Astrocyte (in vitro differentiated cells and primary cell): ENCODE data around the gene PEX5L. TPM values are rescaled to one million over a fixed set of nuclear protein-coding genes. Genes with fewer than 3 reads are reported as not detected.

Experiments used
- DNase-seq: peaks from one replicate; pipeline ENCODE4 v3.0.0-alpha.2; 2010; ENCODE audit warnings: low read depth
- FAIRE-seq: peaks from 2 replicates; lab custom pipeline; 2011; peaks lifted over from hg19 to GRCh38; lab: Jason Lieb, UNC
- H2AFZ ChIP-seq: 2 replicates; pipeline ENCODE4 v1.6.0; 2012; ENCODE audit warnings: low read depth, low read length, inconsistent platforms
- H3K27ac ChIP-seq: 2 replicates; pipeline ENCODE4 v1.5.1; 2011; ENCODE audit warnings: low read depth, low read length, inconsistent platforms
- H3K27me3 ChIP-seq: 2 replicates; pipeline ENCODE4 v1.6.0; 2011; ENCODE audit warnings: low read length, inconsistent platforms; ENCODE audit not compliant: insufficient read depth
- H3K36me3 ChIP-seq: 2 replicates; pipeline ENCODE4 v1.5.1; 2011; ENCODE audit warnings: low read length, inconsistent platforms; ENCODE audit not compliant: insufficient read depth
- H3K4me1 ChIP-seq: 2 replicates; pipeline ENCODE4 v1.5.1; 2011; ENCODE audit warnings: low read length, inconsistent platforms; ENCODE audit not compliant: insufficient read depth
- H3K4me2 ChIP-seq: 2 replicates; pipeline ENCODE4 v1.6.0; 2012; ENCODE audit warnings: low read length, inconsistent platforms
- H3K4me3 ChIP-seq: 2 replicates; pipeline ENCODE4 v1.5.1; 2011; ENCODE audit warnings: low read depth, mild to moderate bottlenecking, low read length, inconsistent platforms; ENCODE audit not compliant: insufficient read depth
- H3K79me2 ChIP-seq: 2 replicates; pipeline ENCODE4 v1.6.0; 2012; ENCODE audit warnings: mild to moderate bottlenecking, low read length, inconsistent platforms; ENCODE audit not compliant: insufficient read depth
- H3K9ac ChIP-seq: 2 replicates; pipeline ENCODE4 v1.6.0; 2012; ENCODE audit warnings: mild to moderate bottlenecking, low read length, inconsistent platforms
- H3K9me3 ChIP-seq: 2 replicates; pipeline ENCODE4 v1.5.1; 2012; ENCODE audit warnings: low read depth, mild to moderate bottlenecking, low read length, inconsistent platforms; ENCODE audit not compliant: insufficient read depth
- H4K20me1 ChIP-seq: 2 replicates; pipeline ENCODE4 v1.6.0; 2012; ENCODE audit warnings: low read length, inconsistent platforms; ENCODE audit not compliant: insufficient read depth
- H3K27ac Mint-ChIP-seq: one replicate; pipeline ENCODE4 v1.8.0; 2021; ENCODE audit warnings: mild to moderate bottlenecking, mixed read lengths; ENCODE audit not compliant: unreplicated experiment
- H3K27me3 Mint-ChIP-seq: one replicate; pipeline ENCODE4 v1.8.0; 2021; ENCODE audit warnings: low read depth, mixed read lengths; ENCODE audit not compliant: unreplicated experiment
- H3K36me3 Mint-ChIP-seq: one replicate; pipeline ENCODE4 v1.8.0; 2021; ENCODE audit warnings: low read depth, mixed read lengths; ENCODE audit not compliant: unreplicated experiment
- H3K4me1 Mint-ChIP-seq: one replicate; pipeline ENCODE4 v1.8.0; 2021; ENCODE audit warnings: low read depth, mixed read lengths; ENCODE audit not compliant: unreplicated experiment
- H3K4me3 Mint-ChIP-seq: one replicate; pipeline ENCODE4 v1.8.0; 2021; ENCODE audit warnings: mild to moderate bottlenecking, moderate library complexity, mixed read lengths; ENCODE audit not compliant: unreplicated experiment
- H3K9me3 Mint-ChIP-seq: one replicate; pipeline ENCODE4 v1.8.0; 2021; ENCODE audit warnings: mild to moderate bottlenecking, mixed read lengths; ENCODE audit not compliant: unreplicated experiment
- EZH2 ChIP-seq: IDR thresholded peaks from 2 replicates; pipeline ENCODE4 v1.6.1; 2012; ENCODE audit warnings: mild to moderate bottlenecking, low read length, inconsistent platforms; ENCODE audit not compliant: insufficient read depth
- total RNA-seq: library from RNA; stranded (reverse); gene quantifications from 2 replicates; pipeline ENCODE4 v1.2.1, GENCODE V29; 2021
- TF ChIP-seq, protein P1 (sequence below): IDR thresholded peaks from 2 replicates; pipeline ENCODE4 v1.5.1; 2011; ENCODE audit warnings: low read depth, mild to moderate bottlenecking, inconsistent platforms, low read length, moderate library complexity; ENCODE audit not compliant: insufficient read depth

Gene PEX5L
- total RNA-seq, 1 donor from 2014 or later: 0.43 TPM

DNA sequence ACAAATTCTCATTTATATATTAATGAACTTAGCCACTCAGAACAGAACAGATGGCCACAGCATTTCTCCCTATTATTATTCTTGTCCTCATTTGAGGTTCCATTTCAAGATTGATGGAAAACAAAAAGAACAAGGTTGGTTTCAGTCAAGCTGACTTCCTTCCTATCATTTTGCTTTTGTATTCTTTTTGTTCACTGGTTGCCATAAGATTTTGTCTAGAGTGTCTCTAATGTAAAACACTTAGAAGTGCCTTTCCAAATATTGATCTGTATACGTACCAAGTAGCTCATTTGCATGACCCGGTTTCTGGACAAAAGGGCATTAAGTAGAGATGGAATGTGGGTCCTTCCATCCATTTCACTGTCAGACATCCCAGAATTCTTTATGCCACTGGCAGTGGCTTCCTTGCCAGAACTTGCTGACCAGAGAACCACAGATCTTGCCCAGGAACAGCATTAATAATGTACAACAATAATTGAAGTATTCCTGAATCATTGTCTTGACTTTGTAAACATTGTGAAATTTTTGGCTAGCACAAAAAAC lies 63.8 kb downstream of the PEX5L start:
- Histone ChIP-seq H3K27ac (no peak overlapping the region), H3K36me3 (no peaks in the 10 kb centered on the region), H3K79me2 (no peaks in the 10 kb centered on the region), H3K4me2 (no peak overlapping the region), H3K9me3 (no peaks in the 10 kb centered on the region), H4K20me1 (no peaks in the 10 kb centered on the region), H3K4me3 (no peak overlapping the region), H3K4me1 (no peaks in the 10 kb centered on the region), H3K9ac (no peak overlapping the region), H2AFZ (no peak overlapping the region), H3K27me3 (no peaks in the 10 kb centered on the region)
- no peaks in the 10 kb centered on the region for H3K27me3 Mint-ChIP-seq
- no peak overlapping the region for H3K4me3 Mint-ChIP-seq
- no peaks in the 10 kb centered on the region for H3K9me3 Mint-ChIP-seq
- FAIRE-seq (no peak), DNase-seq (no peak)
- no peaks in the 10 kb centered on the region for H3K36me3 Mint-ChIP-seq
- no peak overlapping the region for H3K27ac Mint-ChIP-seq
- no peak for TF ChIP-seq EZH2
- TF ChIP-seq, protein P1, sequence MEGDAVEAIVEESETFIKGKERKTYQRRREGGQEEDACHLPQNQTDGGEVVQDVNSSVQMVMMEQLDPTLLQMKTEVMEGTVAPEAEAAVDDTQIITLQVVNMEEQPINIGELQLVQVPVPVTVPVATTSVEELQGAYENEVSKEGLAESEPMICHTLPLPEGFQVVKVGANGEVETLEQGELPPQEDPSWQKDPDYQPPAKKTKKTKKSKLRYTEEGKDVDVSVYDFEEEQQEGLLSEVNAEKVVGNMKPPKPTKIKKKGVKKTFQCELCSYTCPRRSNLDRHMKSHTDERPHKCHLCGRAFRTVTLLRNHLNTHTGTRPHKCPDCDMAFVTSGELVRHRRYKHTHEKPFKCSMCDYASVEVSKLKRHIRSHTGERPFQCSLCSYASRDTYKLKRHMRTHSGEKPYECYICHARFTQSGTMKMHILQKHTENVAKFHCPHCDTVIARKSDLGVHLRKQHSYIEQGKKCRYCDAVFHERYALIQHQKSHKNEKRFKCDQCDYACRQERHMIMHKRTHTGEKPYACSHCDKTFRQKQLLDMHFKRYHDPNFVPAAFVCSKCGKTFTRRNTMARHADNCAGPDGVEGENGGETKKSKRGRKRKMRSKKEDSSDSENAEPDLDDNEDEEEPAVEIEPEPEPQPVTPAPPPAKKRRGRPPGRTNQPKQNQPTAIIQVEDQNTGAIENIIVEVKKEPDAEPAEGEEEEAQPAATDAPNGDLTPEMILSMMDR: no peak
- H3K4me1 Mint-ChIP-seq: peaks cover 6% of the 10 kb centered on the region

DNA sequence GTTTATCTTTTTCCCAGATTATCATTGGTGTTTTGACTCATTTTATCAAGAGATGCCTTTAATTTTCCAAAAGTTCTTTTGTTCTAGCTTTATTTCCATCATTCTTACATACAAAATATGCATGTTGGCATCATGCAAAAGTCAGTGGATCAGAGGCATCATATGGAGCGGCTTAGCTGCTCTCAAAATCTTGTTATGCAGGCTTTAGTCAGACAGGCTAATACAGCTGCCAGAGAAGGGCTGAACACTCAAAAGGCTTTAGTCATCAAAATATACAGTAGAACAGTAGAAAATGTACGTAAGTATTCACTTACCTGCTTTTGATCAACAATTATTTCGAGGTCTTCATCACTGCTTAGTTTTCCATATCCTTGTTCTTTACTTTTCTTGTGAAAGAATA lies 65.5 kb downstream of the PEX5L start:
- Histone ChIP-seq H3K9me3 (no peaks in the 10 kb centered on the region), H2AFZ (no peak overlapping the region), H4K20me1 (no peaks in the 10 kb centered on the region), H3K27ac (no peak overlapping the region), H3K9ac (no peak overlapping the region), H3K4me1 (no peaks in the 10 kb centered on the region), H3K27me3 (no peaks in the 10 kb centered on the region), H3K4me3 (no peak overlapping the region), H3K79me2 (no peaks in the 10 kb centered on the region), H3K4me2 (no peak overlapping the region), H3K36me3 (no peaks in the 10 kb centered on the region)
- H3K4me1 Mint-ChIP-seq: peaks cover 8% of the 10 kb centered on the region
- DNase-seq (no peak), FAIRE-seq (no peak)
- no peak for TF ChIP-seq EZH2
- TF ChIP-seq, protein P1: no peak
- no peaks in the 10 kb centered on the region for H3K36me3 Mint-ChIP-seq
- no peaks in the 10 kb centered on the region for H3K27me3 Mint-ChIP-seq
- H3K9me3 Mint-ChIP-seq: no peaks in the 10 kb centered on the region
- no peak overlapping the region for H3K4me3 Mint-ChIP-seq
- H3K27ac Mint-ChIP-seq: no peak overlapping the region

DNA sequence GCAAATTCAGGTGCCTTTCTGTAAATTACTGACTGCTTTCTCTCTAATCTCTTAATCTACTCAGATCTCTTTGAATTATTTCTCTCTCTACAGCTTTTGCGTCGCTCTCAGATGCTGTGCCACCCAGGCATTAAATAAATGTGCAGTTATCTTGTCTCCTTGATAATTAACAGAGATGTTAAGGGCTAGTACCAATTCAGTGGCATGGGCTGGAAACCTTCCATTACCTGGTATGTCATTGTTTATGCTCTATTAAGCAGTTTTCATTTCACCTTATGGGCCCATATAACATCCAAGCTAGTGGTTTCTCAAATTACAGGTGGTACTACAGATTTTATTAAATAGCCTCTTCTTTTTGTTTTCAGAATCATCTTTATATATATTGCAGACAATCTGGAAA lies 66.0 kb downstream of the PEX5L start:
- no peak for FAIRE-seq

More for the DNA sequence above, 66.0 kb downstream of the PEX5L start:
- Mint-ChIP-seq H3K27ac (no peak overlapping the region), H3K27me3 (no peaks in the 10 kb centered on the region), H3K4me1 (peaks cover 8% of the 10 kb centered on the region), H3K9me3 (no peaks in the 10 kb centered on the region), H3K4me3 (no peak overlapping the region), H3K36me3 (no peaks in the 10 kb centered on the region)
- Histone ChIP-seq H3K9me3 (no peaks in the 10 kb centered on the region), H4K20me1 (no peaks in the 10 kb centered on the region), H3K27me3 (no peaks in the 10 kb centered on the region), H3K4me3 (no peak overlapping the region), H2AFZ (no peak overlapping the region), H3K36me3 (no peaks in the 10 kb centered on the region), H3K27ac (no peak overlapping the region), H3K79me2 (no peaks in the 10 kb centered on the region), H3K4me2 (no peak overlapping the region), H3K9ac (no peak overlapping the region), H3K4me1 (no peaks in the 10 kb centered on the region)
- no peak for DNase-seq
- TF ChIP-seq, protein P1: no peak
- TF ChIP-seq EZH2: no peak
